Dermis microvascular lymphatic vessel endothelial cell (primary cell): ENCODE data around the gene UBE2C. TPM values are rescaled to one million over a fixed set of nuclear protein-coding genes. Genes with fewer than 3 reads are reported as not detected.
"Not testable (repeated sequence)": the region's sequence is repeated elsewhere in the genome, so short reads cannot be mapped to it uniquely, and the experiment has no call there.

Experiments
- DNase-seq, 2 donors: peaks; one replicate each; pipeline versions ENCODE4 v3.0.0 to v3.0.0-alpha.2; 2010; ENCODE audit warnings: low read depth in 2 of 2
- total RNA-seq: library from RNA; depleted of rRNA; stranded (reverse); fragments of >200 nt; gene quantifications from 2 replicates; pipeline ENCODE4 v1.2.1, GENCODE V29; 2014

The UBE2C gene
- total RNA-seq: 9.6 and 17.1 TPM in 2 replicates

- peak; percentile 99 to 100 for DNase-seq
Observed at GRCh38 chr20:45812157-45813005, at the start of gene UBE2C. Gene UBE2C, plus strand, starts transcription at chr20:45812644. Its CDS starts 52 bp downstream, at chr20:45812696.

- not testable (repeated sequence) for DNase-seq
Observed at GRCh38 chr20:45764618-45765282, 47.7 kb upstream of the UBE2C start.

GRCh38 chr20:45765307-45765875, 47.1 kb upstream of the UBE2C start:
- DNase-seq: no peak

- no peak for DNase-seq
Observed at GRCh38 chr20:45765980-45766379, 46.5 kb upstream of the UBE2C start.

- no peak for DNase-seq
Observed at GRCh38 chr20:45768479-45768878, 44.0 kb upstream of the UBE2C start.

GRCh38 chr20:45771182-45771759, 41.2 kb upstream of the UBE2C start:
- peak; percentile 51 to 71 for DNase-seq

- no peak for DNase-seq
Observed at GRCh38 chr20:45772693-45773092, 39.8 kb upstream of the UBE2C start.

- DNase-seq: no peak
Observed at GRCh38 chr20:45774945-45775344, 37.5 kb upstream of the UBE2C start.

- DNase-seq: no peak
Observed at GRCh38 chr20:45775411-45775810, 37.0 kb upstream of the UBE2C start.

- DNase-seq: no peak
Observed at GRCh38 chr20:45776931-45777330, 35.5 kb upstream of the UBE2C start.

GRCh38 chr20:45779011-45779915, 33.2 kb upstream of the UBE2C start:
- peak in 1 of 2 donors; percentile 84 for DNase-seq

- no peak for DNase-seq
Observed at GRCh38 chr20:45780159-45780558, 32.3 kb upstream of the UBE2C start.

- peak in 1 of 2 donors; percentile 46 for DNase-seq
Observed at GRCh38 chr20:45781391-45781931, 31.0 kb upstream of the UBE2C start.

GRCh38 chr20:45782890-45783289, 29.6 kb upstream of the UBE2C start:
- DNase-seq: no peak

- no peak for DNase-seq
Observed at GRCh38 chr20:45783656-45784294, 28.7 kb upstream of the UBE2C start.

GRCh38 chr20:45788351-45788750, 24.1 kb upstream of the UBE2C start:
- no peak for DNase-seq

- no peak for DNase-seq
Observed at GRCh38 chr20:45792317-45793118, 19.9 kb upstream of the UBE2C start.

GRCh38 chr20:45796337-45797065, 15.9 kb upstream of the UBE2C start:
- no peak for DNase-seq

- not testable (repeated sequence) for DNase-seq
Observed at GRCh38 chr20:45797510-45797909, 14.9 kb upstream of the UBE2C start.
